ENCODE data around the gene SLIT2.

DNA sequence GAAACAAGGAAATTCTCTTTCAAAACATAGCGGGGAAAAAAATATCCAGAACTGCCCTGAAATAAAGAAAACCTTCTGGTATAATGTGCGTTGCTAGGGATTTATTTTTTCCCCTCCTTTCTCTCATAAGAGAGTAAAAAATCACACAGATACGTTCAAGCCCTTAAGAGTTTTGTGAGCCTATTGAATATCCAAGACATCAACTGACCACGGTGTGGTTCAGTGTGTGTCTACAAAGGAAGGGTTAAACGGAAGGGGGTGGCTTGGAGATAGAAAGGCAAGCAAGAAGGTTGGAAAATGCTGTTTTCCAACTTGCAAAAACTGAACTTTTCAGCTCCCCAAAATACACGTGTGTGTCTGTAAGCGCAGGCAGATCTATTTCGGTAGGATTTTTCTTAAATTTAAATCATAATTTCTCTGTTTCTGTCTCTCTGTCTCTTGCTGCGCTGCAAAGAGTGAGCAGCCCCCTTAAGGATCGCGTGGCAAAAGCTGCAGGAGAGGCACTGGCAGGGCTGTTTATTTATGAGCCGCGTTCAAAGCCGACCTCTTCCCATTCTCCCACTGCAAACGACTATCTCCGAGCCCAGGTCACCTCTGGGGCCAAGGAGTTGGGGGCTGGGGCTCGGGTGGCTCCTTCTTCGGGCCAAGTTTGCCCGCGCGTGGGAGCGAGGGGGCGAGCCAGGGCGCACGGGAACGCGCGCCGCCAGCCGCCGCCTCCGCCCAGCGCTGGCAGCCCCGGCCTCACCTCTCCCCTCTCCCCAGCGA, 492 bp upstream of the SLIT2 start:
- TF ChIP-seq POLR2A (IDR thresholded peaks at IDR 0.05; ENCODE audit: low read depth): no peak
- TF ChIP-seq, protein P1, sequence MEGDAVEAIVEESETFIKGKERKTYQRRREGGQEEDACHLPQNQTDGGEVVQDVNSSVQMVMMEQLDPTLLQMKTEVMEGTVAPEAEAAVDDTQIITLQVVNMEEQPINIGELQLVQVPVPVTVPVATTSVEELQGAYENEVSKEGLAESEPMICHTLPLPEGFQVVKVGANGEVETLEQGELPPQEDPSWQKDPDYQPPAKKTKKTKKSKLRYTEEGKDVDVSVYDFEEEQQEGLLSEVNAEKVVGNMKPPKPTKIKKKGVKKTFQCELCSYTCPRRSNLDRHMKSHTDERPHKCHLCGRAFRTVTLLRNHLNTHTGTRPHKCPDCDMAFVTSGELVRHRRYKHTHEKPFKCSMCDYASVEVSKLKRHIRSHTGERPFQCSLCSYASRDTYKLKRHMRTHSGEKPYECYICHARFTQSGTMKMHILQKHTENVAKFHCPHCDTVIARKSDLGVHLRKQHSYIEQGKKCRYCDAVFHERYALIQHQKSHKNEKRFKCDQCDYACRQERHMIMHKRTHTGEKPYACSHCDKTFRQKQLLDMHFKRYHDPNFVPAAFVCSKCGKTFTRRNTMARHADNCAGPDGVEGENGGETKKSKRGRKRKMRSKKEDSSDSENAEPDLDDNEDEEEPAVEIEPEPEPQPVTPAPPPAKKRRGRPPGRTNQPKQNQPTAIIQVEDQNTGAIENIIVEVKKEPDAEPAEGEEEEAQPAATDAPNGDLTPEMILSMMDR (IDR thresholded peaks at IDR 0.05): no peak
- no peak for TF ChIP-seq EP300 (IDR thresholded peaks at IDR 0.05)

Measured in esophagus muscularis mucosa (tissue), 4 donors.